ENCODE measurements around the gene KRT14.
"Not testable (repeated sequence)": the region's sequence is repeated elsewhere in the genome, so short reads cannot be mapped to it uniquely, and the experiment has no call there.

KRT14 gene

DNA sequence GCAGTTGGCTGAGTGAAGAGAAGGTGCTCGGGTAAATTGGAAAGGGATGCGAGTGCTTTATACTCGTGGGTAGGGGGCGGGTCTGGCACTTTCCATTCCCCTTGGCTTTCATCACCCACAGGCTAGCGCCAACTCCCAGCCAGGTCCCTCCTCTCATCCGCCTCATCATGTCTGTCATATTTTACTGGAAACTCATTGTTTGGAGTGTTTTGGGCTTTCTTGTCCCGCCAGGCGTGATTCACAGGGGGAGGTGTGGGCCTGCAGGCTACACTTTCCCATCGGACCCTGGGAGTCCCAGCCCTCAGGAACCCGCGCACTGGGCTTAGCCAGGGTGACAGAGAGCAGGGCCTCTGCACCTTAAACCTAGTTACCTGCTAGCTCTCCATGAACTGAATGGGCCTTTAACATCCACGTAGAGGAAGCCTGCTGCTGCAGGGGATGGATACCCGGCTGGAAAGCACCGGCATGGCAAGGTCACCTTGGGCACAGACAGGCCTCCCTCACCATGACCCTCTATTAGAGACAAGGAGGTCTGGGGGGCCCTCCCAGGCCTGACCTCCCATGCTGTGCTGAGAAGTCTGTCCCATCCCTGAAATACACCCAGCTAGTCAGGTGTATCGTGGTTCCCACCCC is at the start of gene KRT14:
Gene KRT14 (minus strand): TSS at position 33 of the 633 bp plus-strand sequence. CDS start 61 bp downstream, outside the sequence.
- DNase-seq = no peak

DNA sequence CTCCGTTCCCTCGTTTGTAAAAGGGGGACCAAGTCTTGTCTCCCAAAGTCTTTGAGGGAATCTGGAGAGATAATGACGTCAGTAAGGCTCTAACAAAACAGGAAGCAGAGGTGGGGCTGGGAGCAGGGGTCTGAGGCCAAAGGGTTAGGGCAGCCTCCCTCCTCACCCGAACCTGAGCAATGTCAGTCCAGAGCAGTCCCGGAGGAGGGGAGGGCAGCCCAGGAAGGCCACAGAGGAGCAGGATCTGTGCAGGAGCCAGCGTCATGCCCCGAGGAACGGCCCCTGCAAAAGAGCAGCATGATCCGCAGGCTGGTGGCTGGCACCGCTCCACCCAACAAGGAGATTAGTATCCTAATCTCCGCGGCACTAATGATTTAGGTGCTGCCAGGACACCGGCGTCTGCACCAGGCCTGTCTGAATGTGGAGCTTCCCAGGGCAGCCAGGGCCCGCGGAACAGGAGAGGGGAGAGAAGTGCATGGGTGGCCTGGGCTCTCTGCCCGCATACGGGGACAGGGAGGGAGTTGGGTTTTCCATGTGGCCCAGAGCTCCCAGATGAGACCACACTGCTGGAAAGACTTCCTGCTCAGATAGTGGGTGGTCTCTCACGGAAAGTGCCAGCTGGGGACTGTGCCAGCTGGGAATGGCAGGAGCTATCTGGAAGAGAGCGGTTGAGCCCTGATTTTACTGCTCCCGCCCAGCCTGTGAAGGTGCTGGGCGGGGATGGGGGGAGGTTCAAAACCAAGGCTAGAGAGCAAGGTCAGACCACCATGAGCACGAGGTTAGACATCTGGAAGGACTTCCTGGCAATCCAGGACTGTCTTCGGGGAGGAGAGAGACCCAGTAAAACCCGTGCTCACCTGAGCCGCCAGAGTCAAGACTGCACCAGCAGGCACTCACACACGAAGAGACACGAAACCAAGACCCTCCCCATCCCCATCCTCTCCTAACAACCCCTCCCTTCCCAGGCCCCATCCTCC is 48.7 kb upstream of the KRT14 start:
- no peak for DNase-seq

DNA sequence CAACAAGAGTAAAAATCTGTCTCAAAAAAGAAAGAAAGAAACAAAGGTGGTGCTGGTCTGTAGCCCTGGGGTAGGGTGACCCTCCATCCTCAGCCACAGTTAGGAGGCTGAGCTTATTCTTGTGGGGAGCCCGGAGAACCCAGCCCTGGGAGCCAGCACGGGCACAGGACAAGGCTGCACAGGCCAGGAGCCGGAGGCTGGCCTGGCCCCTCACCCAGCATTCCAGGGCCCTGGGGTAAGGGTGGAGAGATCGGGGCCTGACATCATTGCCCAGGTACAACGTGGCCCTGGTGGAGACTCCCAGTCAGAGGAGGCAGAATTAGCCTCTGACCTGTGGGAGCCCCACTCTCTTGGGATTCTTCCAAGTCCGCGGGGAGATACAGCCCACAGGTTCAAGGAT is 47.9 kb upstream of the KRT14 start:
- no peak for DNase-seq

DNA sequence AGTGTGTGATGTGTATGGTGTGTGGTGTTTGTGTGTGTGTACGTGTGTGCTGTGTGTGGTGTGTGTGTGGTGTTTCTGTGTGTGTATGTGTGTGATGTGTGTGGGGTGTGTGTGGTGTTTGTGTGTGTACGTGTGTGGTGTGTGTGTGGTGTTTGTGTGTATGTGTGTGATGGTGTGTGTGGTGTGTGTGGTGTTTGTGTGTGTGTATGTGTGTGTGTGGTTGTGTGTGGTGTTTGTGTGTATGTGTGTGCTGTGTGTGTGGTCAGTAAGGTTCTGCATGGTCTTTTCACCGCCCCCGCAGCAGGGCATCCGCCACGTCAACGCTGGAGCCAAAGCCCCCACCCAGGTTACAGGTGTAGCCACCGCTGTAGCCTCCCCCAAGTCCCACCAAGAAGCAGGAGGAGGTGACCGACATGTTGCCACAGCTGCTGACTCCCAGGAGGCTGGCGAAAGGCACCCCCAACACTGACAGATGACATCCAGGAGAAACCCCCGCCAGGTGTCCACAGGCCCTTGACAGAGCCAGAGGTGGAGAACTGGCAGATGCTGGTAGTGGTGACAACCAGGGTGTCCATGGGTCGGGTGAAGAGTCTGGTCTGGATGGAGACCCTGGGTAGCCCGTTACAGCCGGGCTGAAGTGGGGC is 47.0 kb upstream of the KRT14 start:
- DNase-seq = no peak

DNA sequence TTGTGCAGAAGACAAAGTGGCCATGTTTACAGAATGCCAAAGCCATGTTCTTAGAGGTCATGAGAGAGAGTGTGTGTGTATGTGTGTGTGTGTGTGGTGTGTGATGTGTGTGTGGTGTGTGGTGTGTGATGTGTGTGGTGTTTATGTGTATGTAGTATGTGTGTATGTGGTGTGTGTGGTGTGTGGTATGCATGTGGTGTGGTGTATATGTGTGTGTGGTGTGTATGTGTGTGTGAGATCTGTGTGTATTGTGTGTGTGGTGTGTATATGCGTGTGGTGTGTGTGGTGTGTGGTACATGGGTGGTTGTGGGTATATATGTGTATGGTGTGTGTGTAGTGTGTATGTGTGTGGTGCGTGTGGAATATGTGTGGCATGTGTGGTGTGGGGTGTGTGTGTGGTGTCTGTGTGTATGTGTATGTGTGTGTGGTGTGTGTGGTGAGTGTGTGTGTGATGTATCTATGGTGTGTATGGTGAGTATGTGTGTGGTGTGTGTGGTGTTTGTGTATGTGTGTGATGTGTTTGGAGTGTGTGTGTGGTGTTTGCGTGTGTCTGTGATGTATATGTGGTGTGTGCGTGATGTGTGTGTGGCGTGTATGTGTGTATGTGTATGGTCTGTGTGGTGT is 45.9 kb upstream of the KRT14 start:
- no peak for DNase-seq

DNA sequence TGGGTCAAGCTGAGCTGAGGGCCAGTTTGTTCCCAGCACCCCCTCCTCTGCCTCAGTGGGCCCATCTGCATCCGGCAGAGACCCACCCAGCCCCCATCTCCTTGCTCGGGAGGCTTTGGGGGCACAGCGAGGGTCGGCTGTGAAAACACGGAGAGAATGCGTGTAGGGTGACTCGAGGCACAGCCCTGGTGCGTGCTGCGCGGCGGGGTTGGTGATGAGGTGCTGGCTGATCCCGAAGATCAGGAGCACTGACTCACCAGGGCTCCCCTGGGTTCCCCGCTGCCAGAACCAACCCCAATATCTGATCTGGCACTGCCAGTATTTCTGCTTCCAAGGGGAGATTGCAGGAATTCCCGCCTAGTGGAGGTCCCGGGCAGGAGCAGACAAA is 45.2 kb upstream of the KRT14 start:
- no peak for DNase-seq

DNA sequence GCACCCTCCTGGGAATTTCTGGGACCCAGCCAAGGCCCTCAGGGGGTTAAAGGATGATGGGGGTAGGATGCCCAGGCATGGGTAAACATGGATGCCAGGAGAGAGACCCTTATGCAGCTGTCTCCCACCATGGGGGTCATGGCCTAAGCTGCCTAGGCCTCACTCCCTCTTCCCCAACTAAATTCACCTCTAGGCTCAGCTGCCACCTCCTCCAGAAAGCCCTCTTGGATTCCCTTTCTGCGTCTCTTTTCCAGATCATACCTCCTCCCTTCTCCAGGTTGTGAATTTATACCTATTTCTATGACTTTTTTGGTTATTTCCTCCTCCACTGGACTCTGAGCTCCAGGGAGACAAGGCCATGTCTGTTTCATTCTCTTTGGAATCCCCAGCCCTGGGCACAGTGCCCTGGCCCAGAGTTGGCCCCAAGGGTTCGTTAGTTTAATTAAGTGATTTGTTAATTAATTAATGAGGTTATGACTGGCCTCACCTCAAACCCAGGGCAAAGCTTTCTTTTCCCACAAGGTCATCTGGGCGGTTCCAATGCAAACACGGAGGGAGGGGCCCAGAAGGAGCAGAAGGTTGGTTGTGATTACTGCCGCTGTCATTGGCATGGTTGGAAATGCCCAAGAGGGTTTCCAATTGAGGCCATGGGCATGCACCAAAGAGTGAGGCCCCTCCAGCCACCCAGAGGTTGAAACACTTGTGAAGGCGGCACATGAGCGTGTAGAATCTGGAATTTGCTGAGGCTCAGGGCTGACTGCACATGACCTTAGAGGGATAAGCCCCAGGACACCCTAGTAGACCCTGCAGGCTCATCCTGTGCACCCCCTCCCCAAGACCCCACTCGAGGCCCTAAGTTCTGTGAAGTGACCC is 44.6 kb upstream of the KRT14 start:
- no peak for DNase-seq

DNA sequence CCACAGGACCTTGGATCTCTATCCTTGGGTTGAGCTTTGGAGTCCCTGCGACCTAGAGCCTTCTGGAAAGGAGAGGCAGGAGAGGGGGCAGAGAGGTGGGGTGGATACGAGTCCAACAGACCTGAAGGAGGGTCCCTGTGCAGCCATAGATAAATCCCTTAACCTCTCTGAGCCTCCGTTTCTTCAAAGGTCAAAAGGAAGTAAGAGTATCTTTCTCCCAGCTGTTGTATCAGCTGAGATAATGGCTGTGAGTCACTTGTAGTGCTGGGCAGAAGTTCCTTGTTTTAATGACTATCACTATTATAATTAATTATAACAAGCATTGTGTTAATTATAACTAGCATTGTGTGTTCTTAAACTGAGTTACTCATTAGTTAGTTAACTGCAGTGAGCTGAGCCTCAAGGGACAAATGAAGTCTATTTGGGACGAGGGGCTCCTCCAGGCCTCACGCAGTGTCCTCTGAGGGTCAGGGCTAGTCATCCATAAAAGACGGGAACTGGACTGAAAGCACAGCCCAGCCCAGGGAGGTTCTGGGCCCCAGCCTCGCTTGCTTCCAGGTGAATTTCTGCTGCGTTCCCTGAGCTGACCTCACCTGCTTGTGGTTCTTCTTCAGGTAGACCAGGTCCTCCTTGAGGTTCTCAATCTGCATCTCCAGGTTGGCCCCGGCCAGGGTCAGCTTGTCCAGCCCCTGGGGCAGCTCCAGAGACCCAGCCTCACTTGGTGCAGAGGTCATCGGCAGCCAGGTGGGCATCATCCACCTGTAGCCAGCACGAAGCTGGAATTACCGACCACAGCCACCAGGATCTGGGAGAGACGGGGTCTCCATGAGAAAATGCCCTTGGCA is 43.4 kb upstream of the KRT14 start:
- DNase-seq = no peak

DNA sequence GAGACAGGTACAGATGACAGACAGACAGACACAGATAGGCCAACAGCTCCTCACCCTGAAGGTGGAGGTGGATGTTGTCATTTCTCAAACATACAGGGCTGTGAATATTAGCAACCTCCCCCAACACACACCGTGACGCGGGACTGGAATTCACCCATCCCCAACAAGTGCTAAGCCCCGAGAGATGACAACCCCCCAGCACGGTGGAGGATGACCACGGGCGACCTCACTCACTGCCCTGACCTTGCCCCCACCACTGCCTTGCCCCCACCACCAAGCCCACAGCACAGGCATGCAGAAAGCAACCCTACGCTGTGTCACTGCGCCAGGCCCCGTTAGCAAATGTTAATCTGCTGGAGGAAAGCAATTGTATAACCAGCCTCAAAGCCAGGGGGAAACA is 42.6 kb upstream of the KRT14 start:
- no peak for DNase-seq

DNA sequence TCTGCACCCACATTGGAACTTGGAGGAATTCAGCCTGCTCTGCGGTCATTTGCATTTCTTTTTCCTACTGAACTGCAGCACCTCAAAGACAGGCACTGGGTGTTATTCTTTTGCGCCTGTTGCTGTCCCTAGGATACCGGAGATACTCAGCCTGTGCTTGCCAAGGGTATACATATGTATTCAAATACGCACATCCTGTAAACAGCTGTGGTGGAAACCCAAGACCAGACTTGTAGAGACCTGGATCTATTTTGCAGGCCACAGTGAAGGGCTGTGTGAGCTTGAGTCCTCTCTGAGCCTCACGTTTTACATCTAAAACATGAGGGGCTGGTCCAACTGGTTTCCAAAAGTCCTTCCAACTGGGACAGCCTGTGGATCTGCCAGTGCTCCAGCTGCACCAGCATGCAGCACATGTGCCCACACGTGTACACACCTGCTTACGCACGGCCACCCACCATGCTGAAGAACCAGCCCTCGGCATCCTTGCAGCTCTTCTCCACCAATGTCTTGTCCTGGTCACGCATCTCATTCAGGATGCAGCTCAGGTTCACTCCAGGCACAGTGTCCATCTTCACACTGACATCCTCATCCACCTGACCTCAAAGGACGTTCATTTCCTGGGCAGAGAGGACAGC is 42.0 kb upstream of the KRT14 start:
- not testable (repeated sequence) for DNase-seq

DNA sequence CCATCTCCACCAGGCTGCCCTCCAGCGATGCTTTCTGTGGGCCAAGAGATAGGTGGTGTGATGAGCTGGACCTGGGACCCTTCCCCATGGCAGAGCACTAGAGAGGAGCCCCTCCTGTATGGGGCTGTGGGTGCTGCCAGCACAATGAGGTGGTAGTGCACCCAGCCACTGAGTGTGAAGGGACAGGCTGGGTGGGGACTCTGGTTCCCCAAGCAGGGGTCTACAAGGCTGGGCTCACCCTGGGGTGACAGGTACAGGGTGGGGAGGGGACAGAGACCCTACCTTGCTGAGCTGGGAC is 41.3 kb upstream of the KRT14 start:
- not testable (repeated sequence) for DNase-seq

DNA sequence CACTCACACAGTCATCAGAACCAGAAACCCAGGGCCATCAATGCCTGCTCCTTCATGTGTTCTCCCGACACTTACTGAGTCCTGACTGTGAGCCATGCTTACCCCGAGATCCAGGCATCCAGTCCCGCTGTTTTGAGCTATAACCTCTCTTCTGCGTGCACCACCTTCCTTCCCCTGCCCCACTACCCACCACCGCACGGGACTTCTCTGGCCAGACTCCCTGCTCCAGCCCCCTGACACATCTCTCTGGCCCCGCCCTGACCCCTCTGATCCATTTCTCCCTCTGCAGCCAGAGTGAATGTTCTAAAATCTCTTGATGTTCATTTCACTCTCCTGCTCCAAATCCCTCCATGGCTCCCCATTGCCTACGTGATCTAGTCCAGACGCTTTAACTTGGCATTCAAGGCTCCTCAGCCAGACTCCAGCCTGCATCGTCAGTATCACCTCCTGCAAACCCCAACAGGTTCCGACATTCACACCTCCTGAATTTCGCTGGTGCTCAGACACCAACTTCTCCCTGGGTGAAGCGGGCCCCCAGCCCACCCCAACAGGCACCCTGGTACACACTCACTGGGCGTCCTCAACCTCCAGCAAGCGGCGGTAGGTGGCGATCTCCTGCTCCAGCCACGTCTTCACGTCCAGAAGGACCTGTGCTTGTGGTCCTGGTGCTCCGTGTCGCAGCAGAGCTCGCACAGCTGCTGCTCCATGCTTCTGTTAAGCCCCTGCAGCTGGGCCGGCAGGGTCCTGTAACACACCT is 40.8 kb upstream of the KRT14 start:
- DNase-seq = no peak

DNA sequence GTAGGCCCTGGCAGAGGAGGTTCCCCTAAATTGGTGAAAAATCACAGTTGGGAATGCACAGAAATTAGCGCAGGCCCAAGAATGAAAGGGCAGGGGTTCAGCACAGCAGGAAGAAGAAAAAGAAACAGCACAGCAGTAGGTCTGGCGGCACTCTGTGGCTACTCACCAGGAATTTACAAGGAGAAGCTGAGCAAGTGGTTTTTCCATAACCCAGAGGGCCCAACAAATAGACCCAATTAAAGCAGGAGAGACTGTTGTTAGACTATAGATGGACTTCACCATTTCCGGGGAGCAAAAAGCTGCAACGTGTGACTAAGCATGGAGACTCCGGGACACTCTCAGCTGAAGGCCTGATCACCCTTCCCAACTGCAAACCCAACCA is 40.2 kb upstream of the KRT14 start:
- DNase-seq = not testable (repeated sequence)

DNA sequence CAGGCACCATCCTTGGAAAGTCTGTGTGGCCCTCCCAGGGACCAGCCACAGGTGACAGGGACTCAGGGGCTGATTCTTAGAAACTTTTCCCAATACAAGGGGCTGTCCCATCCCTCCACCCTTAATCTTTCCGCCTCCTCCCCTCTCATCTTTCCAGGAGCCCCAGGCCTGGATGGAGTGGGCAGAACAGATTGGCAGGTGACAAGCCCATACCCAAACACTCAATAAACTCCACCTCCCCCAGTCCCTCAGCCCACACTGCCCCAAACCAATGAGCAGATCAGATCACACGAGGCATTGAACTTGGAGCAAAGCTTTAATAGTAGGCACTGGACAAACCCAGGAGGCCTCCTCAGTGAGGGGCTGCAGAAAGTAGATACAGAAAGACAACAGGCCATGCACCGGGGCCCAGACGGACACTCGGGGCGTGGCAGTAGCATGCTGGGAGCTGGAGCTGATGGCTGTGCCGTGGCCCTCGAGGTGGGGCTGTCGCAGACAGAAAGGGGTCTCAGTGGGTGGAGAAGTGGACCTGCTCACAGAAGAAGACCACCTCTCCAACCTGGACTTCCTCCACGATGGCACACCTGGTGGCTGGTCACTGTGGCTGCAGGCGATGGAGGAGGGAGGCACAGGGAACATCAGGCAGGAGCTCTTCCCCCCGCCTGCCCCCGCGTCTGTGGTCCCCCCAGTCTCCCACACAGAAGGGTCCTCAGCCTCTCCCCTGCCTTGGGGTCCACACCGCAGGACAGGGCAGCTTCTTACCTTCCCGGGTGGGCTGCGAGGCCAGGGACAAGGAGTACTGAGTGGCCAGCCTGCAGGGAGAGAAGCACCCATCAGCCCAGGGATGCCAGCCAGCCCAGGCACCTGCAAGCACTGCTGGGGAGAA is 39.6 kb upstream of the KRT14 start:
- not testable (repeated sequence) for DNase-seq

DNA sequence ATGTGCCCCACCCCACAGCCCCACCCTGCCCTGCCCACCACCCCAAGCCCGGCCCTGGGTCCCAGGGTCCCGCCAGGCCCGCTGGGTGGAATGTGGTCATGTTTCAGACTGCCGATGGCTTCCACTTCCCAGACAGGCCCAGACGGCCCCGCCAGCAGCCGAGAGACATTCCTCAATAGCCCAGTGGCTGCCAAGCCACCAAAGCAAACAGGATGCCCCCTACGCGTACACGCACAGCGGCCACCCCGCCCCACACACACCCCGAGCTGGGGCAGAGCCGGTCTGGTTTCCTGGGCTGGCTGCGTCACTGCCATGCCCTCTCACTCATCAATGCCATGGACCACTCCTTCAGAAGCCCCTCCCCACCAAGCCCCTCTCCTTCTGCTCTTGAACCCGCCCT is 38.9 kb upstream of the KRT14 start:
- no peak for DNase-seq

DNA sequence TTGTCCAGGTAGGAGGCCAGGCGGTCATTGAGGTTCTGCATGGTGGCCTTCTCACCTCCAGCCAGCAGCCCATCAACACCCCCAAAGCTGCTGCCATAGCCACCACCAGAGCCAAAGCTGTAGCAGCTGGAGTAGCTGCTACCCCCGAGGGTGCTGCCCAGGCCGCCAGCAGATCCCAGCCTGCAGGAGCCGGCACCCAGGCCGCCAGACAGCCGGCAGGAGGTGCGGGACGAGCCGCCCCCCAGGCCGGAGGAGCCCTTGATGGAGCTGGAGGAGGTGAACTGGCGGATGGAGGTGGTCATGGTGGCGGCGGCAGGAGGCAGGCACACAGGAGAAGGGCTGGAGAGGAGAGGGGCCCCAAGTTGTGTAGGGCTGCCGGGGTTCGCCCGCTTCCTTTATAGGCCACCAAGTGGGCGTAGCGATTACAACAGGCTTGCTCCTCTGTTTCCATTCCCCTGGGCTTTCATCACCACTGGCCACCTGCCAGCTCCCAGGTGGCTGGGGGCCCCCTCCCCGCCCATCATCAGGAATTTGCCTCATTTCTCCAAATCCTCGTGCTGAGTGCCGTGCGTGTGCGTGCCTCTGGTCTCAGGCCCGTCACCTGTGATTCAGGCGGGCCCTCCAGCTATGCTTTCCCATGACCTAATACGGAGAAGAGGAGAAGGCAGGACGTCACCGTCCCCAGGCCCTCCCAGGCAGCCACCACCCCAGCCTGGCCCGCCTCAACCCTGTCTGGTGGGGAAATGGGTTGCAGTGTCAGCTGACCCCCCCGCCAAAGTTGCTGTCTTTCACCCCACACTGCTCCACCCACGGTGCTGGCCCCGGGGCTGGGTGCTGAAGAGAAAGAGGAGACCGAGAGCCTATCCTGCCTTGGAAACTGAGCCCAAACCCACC is 37.8 kb upstream of the KRT14 start, which contains the start of gene KRT17:
Gene KRT17 (minus strand): TSS at position 368 of the 894 bp plus-strand sequence. CDS start 66 bp downstream, at position 302.
- no peak for DNase-seq

DNA sequence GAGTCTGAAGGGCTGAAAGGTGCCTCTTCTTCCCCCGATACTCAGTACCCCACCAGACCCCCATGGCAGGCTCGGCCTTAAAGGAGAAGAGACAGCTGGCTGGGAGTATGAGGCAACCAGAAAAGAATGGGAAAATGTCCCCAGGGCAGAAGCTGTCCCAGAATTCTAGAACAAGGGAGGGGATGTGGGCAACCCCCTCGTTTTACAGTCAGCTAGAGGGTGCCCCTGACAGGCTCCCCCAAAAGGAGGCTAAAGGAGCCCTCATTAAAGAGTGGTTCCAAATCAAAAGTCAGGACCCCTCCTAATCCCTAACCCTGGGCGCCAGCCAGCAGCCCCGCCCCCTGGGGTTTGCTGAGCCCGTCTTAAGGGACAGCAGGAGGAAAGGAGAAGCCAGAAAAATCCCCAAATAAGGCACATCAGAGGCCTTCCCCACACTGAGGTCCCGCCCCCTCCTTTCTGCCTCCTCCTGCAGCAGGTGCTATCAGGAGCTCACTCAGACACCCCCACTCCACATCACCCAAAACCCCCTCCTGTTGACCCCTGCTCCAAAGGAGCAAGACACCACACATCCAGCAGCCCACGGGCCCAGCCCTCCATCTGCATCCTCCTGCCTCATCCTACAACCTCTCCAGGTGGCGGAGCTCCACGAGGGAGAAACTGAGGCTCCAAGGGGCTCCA is 36.6 kb upstream of the KRT14 start:
- DNase-seq = not testable (repeated sequence)
